ENCODE data around the gene CDA. TPM values are rescaled to one million over a fixed set of nuclear protein-coding genes. Genes with fewer than 3 reads are reported as not detected.

The CDA gene
- total RNA-seq, 2 experiments from 2014 or later, result 0.38 to 0.50 TPM

GRCh38 chr1:20555025-20555757, 33.7 kb upstream of the CDA start:
- peaks cover 29 to 54% of the 10 kb centered on the region in 2 experiments for H3K27me3 ChIP-seq (ENCODE audit: control insufficient read depth in 1 of 2, insufficient read depth in 2 of 2, low read length in 2 of 2)
- ATAC-seq (ENCODE audit: poor library complexity) (no peak), DNase-seq (no peak)
- TF ChIP-seq CTCF (IDR thresholded peaks at IDR 0.05), result no peak
- no peaks in the 10 kb centered on the region for H3K4me1 ChIP-seq (ENCODE audit: insufficient read depth, low read length)
- no peak overlapping the region for H3K27ac ChIP-seq (ENCODE audit: low read depth in 1 of 2, low read length in 2 of 2)
- no peaks in the 10 kb centered on the region for H3K36me3 ChIP-seq (ENCODE audit: insufficient read depth, low read length)
- Mint-ChIP-seq H3K27me3 (peaks cover 30% of the 10 kb centered on the region), H3K9me3 (no peaks in the 10 kb centered on the region), H3K36me3 (ENCODE audit: low read depth) (no peaks in the 10 kb centered on the region), H3K27ac (no peak overlapping the region), H3K4me1 (ENCODE audit: low read depth) (no peaks in the 10 kb centered on the region), H3K4me3 (no peak overlapping the region)
- CTCF ChIA-PET, result no interaction called here
- POLR2A ChIA-PET, result no interaction called here
- peaks cover 0 to 15% of the 10 kb centered on the region in 2 experiments for H3K9me3 ChIP-seq (ENCODE audit: control insufficient read depth in 1 of 2, insufficient read depth in 1 of 2, low read length in 2 of 2)
- intact Hi-C loops (cut with DNase I, micrococcal nuclease), result no loop called here
- no peak overlapping the region for H3K4me3 ChIP-seq (ENCODE audit: low read length)

GRCh38 chr1:20555758-20556120, 33.2 kb upstream of the CDA start:
- H3K36me3 Mint-ChIP-seq (ENCODE audit: low read depth), result no peaks in the 10 kb centered on the region
- ATAC-seq (ENCODE audit: poor library complexity) (no peak), DNase-seq (no peak)
- H3K4me1 ChIP-seq (ENCODE audit: insufficient read depth, low read length), result no peaks in the 10 kb centered on the region
- intact Hi-C loops (cut with DNase I, micrococcal nuclease), result no loop called here
- H3K27me3 ChIP-seq (ENCODE audit: control insufficient read depth in 1 of 2, insufficient read depth in 2 of 2, low read length in 2 of 2), result peaks cover 28 to 52% of the 10 kb centered on the region in 2 experiments
- H3K27me3 Mint-ChIP-seq, result peaks cover 33% of the 10 kb centered on the region
- no peak overlapping the region for H3K4me3 ChIP-seq (ENCODE audit: low read length)
- CTCF ChIA-PET, result no interaction called here
- no peak for TF ChIP-seq CTCF (IDR thresholded peaks at IDR 0.05)
- no peak overlapping the region for H3K27ac Mint-ChIP-seq
- no peak overlapping the region for H3K4me3 Mint-ChIP-seq
- H3K27ac ChIP-seq (ENCODE audit: low read depth in 1 of 2, low read length in 2 of 2), result no peak overlapping the region
- POLR2A ChIA-PET, result no interaction called here
- H3K4me1 Mint-ChIP-seq (ENCODE audit: low read depth), result no peaks in the 10 kb centered on the region
- peaks cover 0 to 15% of the 10 kb centered on the region in 2 experiments for H3K9me3 ChIP-seq (ENCODE audit: control insufficient read depth in 1 of 2, insufficient read depth in 1 of 2, low read length in 2 of 2)
- no peaks in the 10 kb centered on the region for H3K9me3 Mint-ChIP-seq
- H3K36me3 ChIP-seq (ENCODE audit: insufficient read depth, low read length), result no peaks in the 10 kb centered on the region

GRCh38 chr1:20558191-20558590, 30.7 kb upstream of the CDA start:
- CTCF ChIA-PET, result no interaction called here
- H3K36me3 ChIP-seq (ENCODE audit: insufficient read depth, low read length), result no peaks in the 10 kb centered on the region
- Mint-ChIP-seq H3K27ac (no peak overlapping the region), H3K4me3 (no peak overlapping the region), H3K27me3 (peaks cover 41% of the 10 kb centered on the region), H3K9me3 (no peaks in the 10 kb centered on the region), H3K36me3 (ENCODE audit: low read depth) (no peaks in the 10 kb centered on the region), H3K4me1 (ENCODE audit: low read depth) (no peaks in the 10 kb centered on the region)
- no peak overlapping the region for H3K27ac ChIP-seq (ENCODE audit: low read depth in 1 of 2, low read length in 2 of 2)
- peaks cover 13 to 33% of the 10 kb centered on the region in 2 experiments for H3K27me3 ChIP-seq (ENCODE audit: control insufficient read depth in 1 of 2, insufficient read depth in 2 of 2, low read length in 2 of 2)
- no peak overlapping the region for H3K4me3 ChIP-seq (ENCODE audit: low read length)
- no peaks in the 10 kb centered on the region for H3K9me3 ChIP-seq (ENCODE audit: control insufficient read depth in 1 of 2, insufficient read depth in 1 of 2, low read length in 2 of 2)
- intact Hi-C loops (cut with DNase I, micrococcal nuclease), result no loop called here
- DNase-seq (no peak), ATAC-seq (ENCODE audit: poor library complexity) (no peak)
- no peaks in the 10 kb centered on the region for H3K4me1 ChIP-seq (ENCODE audit: insufficient read depth, low read length)
- POLR2A ChIA-PET, result no interaction called here
- TF ChIP-seq CTCF (IDR thresholded peaks at IDR 0.05), result no peak
